SU-DHL-6 (cell line): ENCODE data around the gene AURKB.

Experiments
- H2AFZ ChIP-seq: fragments of 200-600 bp; sonication (generic); 2 replicates; pipeline ENCODE4 v1.6.1; 2014; ENCODE audit warnings: low read depth, mild to moderate bottlenecking, moderate library complexity, mixed read lengths, antibody characterized with exemption, low read length; ENCODE audit not compliant: severe bottlenecking
- H3F3A ChIP-seq: fragments of 200-600 bp; shearing (Covaris generic); 2 replicates; pipeline ENCODE4 v1.6.0; 2016; ENCODE audit warnings: antibody characterized with exemption, mild to moderate bottlenecking; ENCODE audit not compliant: insufficient read depth
- H3K27ac ChIP-seq: fragments of 200-600 bp; sonication (generic); 2 replicates; pipeline ENCODE4 v1.5.1; 2016; ENCODE audit warnings: low read depth, mild to moderate bottlenecking, low read length, moderate library complexity, mixed read lengths
- H3K27me3 ChIP-seq: fragments of 200-600 bp; sonication (generic), shearing (Covaris generic); 2 replicates; pipeline ENCODE4 v1.6.0; 2014; ENCODE audit warnings: mild to moderate bottlenecking, low read length
- H3K36me3 ChIP-seq: fragments of 200-600 bp; sonication (generic); 2 replicates; pipeline ENCODE4 v1.6.1; 2014; ENCODE audit warnings: mild to moderate bottlenecking, low read length, mixed read lengths
- H3K4me2 ChIP-seq: fragments of 300-600, 200-600 bp; shearing (Covaris generic), sonication (generic); 2 replicates; pipeline ENCODE4 v1.6.0; 2014; ENCODE audit warnings: low read length, low read depth, mild to moderate bottlenecking; ENCODE audit not compliant: poor library complexity, severe bottlenecking
- H3K4me3 ChIP-seq: fragments of 200-600 bp; sonication (generic); 2 replicates; pipeline ENCODE4 v1.5.1; 2014; ENCODE audit warnings: antibody characterized with exemption, low read length, mild to moderate bottlenecking, mixed read lengths; ENCODE audit not compliant: insufficient read depth, poor library complexity, severe bottlenecking
- H3K79me2 ChIP-seq: fragments of 200-600 bp; sonication (generic); 2 replicates; pipeline ENCODE4 v1.6.1; 2014; ENCODE audit warnings: mild to moderate bottlenecking, low read length, moderate library complexity; ENCODE audit not compliant: insufficient read depth
- H3K9ac ChIP-seq: fragments of 200-600 bp; sonication (generic); 2 replicates; pipeline ENCODE4 v1.7.0; 2014; ENCODE audit warnings: mild to moderate bottlenecking, low read length
- H3K9me2 ChIP-seq: fragments of 200-600 bp; sonication (generic); replicated peaks from 2 replicates; pipeline ENCODE4 v1.6.1; 2014; ENCODE audit warnings: low read length; ENCODE audit not compliant: insufficient read depth
- H3K9me3 ChIP-seq: fragments of 200-600 bp; sonication (generic); 2 replicates; pipeline ENCODE4 v1.6.1; 2014; ENCODE audit warnings: low read length, mixed read lengths; ENCODE audit not compliant: insufficient read depth
- H4K20me1 ChIP-seq: fragments of 200-600 bp; sonication (generic); 2 replicates; pipeline ENCODE4 v1.6.1; 2014; ENCODE audit warnings: low read depth, mild to moderate bottlenecking, antibody characterized with exemption, low read length, moderate library complexity, mixed read lengths
- CTCF ChIP-seq: fragments of 200-600 bp; sonication (generic); IDR thresholded peaks from one replicate; pipeline ENCODE4 v1.5.1; 2017; ENCODE audit warnings: antibody characterized with exemption, mild to moderate bottlenecking, low read length, moderate library complexity; ENCODE audit not compliant: insufficient read depth, poor library complexity, severe bottlenecking
- EZH2phosphoT487 ChIP-seq: fragments of 200-600 bp; sonication (generic), shearing (Covaris generic); conservative IDR thresholded peaks from 2 replicates; pipeline ENCODE4 v1.6.1; 2018; ENCODE audit warnings: mild to moderate bottlenecking, antibody characterized with exemption, low read length, moderate library complexity, mixed read lengths

Gene AURKB

GRCh38 chr17:8189041-8189710, 21.2 kb downstream of the AURKB start:
- Histone ChIP-seq H3K27me3 (no peaks in the 10 kb centered on the region), H2AFZ (peak overlapping the region; percentile 55), H3K79me2 (peaks cover 13% of the 10 kb centered on the region; the same call in 1 of the 2 replicates), H3K4me2 (peak overlapping the region; percentile 78), H3K36me3 (no peaks in the 10 kb centered on the region), H3K9me3 (no peaks in the 10 kb centered on the region), H3F3A (peaks cover 32% of the 10 kb centered on the region), H3K4me3 (peak overlapping the region; percentile 84), H3K9me2 (no peaks in the 10 kb centered on the region), H3K9ac (peak overlapping the region; percentile 75), H4K20me1 (no peaks in the 10 kb centered on the region), H3K27ac (peak overlapping the region; percentile 79)
- TF ChIP-seq CTCF (no peak), EZH2phosphoT487 (no peak)

- Histone ChIP-seq H2AFZ (no peak overlapping the region), H3K9ac (peak overlapping the region; percentile 75), H4K20me1 (no peaks in the 10 kb centered on the region), H3K27me3 (no peaks in the 10 kb centered on the region), H3K79me2 (peaks cover 13% of the 10 kb centered on the region; the same call in 1 of the 2 replicates), H3K36me3 (no peaks in the 10 kb centered on the region), H3K9me2 (no peaks in the 10 kb centered on the region), H3F3A (peaks cover 32% of the 10 kb centered on the region), H3K27ac (peak overlapping the region; percentile 86), H3K9me3 (no peaks in the 10 kb centered on the region), H3K4me2 (peak overlapping the region; percentile 78), H3K4me3 (peak overlapping the region; percentile 84)
- TF ChIP-seq EZH2phosphoT487 (no peak), CTCF (no peak)
These were observed 22.0 kb downstream of the AURKB start for GRCh38 chr17:8188263-8188839.

- Histone ChIP-seq H2AFZ (no peak overlapping the region), H3K79me2 (peaks cover 13% of the 10 kb centered on the region; the same call in 1 of the 2 replicates), H3K4me2 (peak overlapping the region; percentile 78), H3K27ac (peak overlapping the region; percentile 86), H3F3A (peaks cover 32% of the 10 kb centered on the region), H4K20me1 (no peaks in the 10 kb centered on the region), H3K9me3 (no peaks in the 10 kb centered on the region), H3K27me3 (no peaks in the 10 kb centered on the region), H3K36me3 (no peaks in the 10 kb centered on the region), H3K4me3 (peak overlapping the region; percentile 84), H3K9ac (peak overlapping the region; percentile 75), H3K9me2 (no peaks in the 10 kb centered on the region)
- TF ChIP-seq CTCF (no peak), EZH2phosphoT487 (no peak)
These were observed 22.7 kb downstream of the AURKB start for GRCh38 chr17:8187517-8188262.
